GM23338 (cell line): ENCODE results near the gene CTDSP2.

Source experiments
- CTCF ChIP-seq, 2 experiments: fragments of 200-600 bp in 1 of 2; sonication (generic) in 1 of 2; conservative IDR thresholded peaks; 2 replicates each; pipeline versions ENCODE4 v1.5.1 to v1.6.1; 2016 to 2017; ENCODE audit warnings: antibody characterized with exemption in 2 of 2, low read depth in 2 of 2, mild to moderate bottlenecking in 2 of 2, moderate library complexity in 1 of 2
- EZH2 ChIP-seq: fragments of 200-600 bp; sonication (generic); IDR thresholded peaks from one replicate; pipeline ENCODE4 v1.8.0; 2017; ENCODE audit warnings: antibody characterized with exemption, mild to moderate bottlenecking, low read depth; ENCODE audit not compliant: unreplicated experiment
- EZH2phosphoT487 ChIP-seq: fragments of 200-600 bp; sonication (generic); IDR thresholded peaks from one replicate; pipeline ENCODE4 v1.8.1; 2018; ENCODE audit warnings: antibody characterized with exemption; ENCODE audit not compliant: unreplicated experiment
- POLR2AphosphoS5 ChIP-seq: IDR thresholded peaks from 2 replicates; pipeline ENCODE4 v1.6.1; 2016; ENCODE audit warnings: antibody characterized with exemption, low read depth
- REST ChIP-seq: IDR thresholded peaks from one replicate; pipeline ENCODE4 v1.6.1; 2018; ENCODE audit warnings: antibody characterized with exemption; ENCODE audit not compliant: unreplicated experiment
- ZNF331 ChIP-seq: fragments of 250-450 bp; sonication (Bioruptor Pico); IDR thresholded peaks from 2 replicates; pipeline ENCODE4 v1.5.0; 2020; ENCODE audit warnings: low read depth, mild to moderate bottlenecking, moderate library complexity

GRCh38 chr12:57892232-57892972 is 45.9 kb upstream of the CTDSP2 start:
- TF ChIP-seq EZH2phosphoT487 (no peak), CTCF (conservative IDR thresholded peaks at IDR 0.05; ENCODE audit: low read depth in 2 of 2) (no peak), ZNF331 (CRISPR knock-in tag) (no peak), REST (no peak), POLR2AphosphoS5 (no peak), EZH2 (no peak)
